Measurements from ENCODE around the gene TOMM6. TPM values are rescaled to one million over a fixed set of nuclear protein-coding genes. Genes with fewer than 3 reads are reported as not detected.
A peak's percentile ranks its signal among the peaks of the same experiment; 100 is the strongest.
"Not testable (repeated sequence)": the region's sequence is repeated elsewhere in the genome, so short reads cannot be mapped to it uniquely, and the experiment has no call there.

The TOMM6 gene
- total RNA-seq, 1 donor = 131 TPM

DNA sequence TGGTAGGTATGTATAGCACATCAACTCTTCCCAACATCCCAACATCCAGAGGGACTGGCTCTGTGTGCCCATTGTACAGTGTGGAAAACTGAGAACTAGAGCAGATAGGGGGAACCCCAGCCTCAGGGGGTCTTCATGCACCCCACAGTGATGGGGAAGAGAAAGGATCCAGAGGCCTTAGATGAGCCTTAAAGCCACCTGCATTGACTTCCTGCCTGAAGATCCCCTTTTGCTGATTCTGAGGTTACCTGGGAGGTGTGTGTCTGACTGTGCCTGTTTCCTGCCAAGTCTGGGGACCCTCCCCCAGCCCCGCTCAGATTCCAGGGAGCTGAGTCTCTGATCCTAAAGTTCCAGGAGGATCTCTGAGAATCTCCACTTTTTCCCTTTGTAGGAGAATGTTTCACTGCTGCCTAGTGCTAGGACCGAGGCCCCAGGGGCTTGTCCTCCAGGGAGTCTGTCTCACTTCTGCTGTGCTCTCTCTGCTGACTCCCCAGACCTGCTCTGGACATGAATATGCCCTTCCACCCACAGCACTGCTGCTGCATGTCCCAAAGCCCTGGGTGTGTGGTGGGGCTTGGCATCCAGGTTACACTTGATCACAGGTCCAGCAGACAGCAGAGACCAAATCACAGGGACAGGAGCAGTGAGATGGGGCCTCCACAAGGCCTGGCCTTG lies 27.5 kb upstream of the TOMM6 start:
- TF ChIP-seq, protein P1, sequence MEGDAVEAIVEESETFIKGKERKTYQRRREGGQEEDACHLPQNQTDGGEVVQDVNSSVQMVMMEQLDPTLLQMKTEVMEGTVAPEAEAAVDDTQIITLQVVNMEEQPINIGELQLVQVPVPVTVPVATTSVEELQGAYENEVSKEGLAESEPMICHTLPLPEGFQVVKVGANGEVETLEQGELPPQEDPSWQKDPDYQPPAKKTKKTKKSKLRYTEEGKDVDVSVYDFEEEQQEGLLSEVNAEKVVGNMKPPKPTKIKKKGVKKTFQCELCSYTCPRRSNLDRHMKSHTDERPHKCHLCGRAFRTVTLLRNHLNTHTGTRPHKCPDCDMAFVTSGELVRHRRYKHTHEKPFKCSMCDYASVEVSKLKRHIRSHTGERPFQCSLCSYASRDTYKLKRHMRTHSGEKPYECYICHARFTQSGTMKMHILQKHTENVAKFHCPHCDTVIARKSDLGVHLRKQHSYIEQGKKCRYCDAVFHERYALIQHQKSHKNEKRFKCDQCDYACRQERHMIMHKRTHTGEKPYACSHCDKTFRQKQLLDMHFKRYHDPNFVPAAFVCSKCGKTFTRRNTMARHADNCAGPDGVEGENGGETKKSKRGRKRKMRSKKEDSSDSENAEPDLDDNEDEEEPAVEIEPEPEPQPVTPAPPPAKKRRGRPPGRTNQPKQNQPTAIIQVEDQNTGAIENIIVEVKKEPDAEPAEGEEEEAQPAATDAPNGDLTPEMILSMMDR (IDR thresholded peaks at IDR 0.05; ENCODE audit: insufficient read depth, low read length) = no peak
- H3K4me3 ChIP-seq (ENCODE audit: low read depth, low read length) = no peak overlapping the region
- DNase-seq (ENCODE audit: low read depth) = no peak

DNA sequence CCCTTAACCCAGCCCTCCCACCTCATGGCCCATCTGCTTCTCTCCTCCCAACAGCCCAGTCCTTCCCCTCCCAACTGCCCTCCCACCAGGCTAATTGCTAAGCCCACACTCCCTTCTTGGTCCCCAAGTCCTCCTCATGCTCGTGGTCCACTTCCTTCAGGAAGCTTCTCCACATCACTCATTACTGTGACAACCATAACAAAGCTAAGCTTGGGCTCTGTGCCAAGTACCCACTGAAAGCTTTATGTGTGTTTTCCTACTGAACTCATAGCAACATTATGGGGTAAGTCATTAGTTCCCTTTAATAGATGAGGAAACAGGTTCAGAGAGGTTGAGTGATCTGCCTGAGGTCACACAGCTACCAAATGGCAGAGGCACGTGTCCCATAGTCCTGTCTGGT lies 24.0 kb upstream of the TOMM6 start:
- no peak for DNase-seq (ENCODE audit: low read depth)
- TF ChIP-seq, protein P1 (IDR thresholded peaks at IDR 0.05; ENCODE audit: insufficient read depth, low read length) = no peak
- H3K4me3 ChIP-seq (ENCODE audit: low read depth, low read length) = no peak overlapping the region

DNA sequence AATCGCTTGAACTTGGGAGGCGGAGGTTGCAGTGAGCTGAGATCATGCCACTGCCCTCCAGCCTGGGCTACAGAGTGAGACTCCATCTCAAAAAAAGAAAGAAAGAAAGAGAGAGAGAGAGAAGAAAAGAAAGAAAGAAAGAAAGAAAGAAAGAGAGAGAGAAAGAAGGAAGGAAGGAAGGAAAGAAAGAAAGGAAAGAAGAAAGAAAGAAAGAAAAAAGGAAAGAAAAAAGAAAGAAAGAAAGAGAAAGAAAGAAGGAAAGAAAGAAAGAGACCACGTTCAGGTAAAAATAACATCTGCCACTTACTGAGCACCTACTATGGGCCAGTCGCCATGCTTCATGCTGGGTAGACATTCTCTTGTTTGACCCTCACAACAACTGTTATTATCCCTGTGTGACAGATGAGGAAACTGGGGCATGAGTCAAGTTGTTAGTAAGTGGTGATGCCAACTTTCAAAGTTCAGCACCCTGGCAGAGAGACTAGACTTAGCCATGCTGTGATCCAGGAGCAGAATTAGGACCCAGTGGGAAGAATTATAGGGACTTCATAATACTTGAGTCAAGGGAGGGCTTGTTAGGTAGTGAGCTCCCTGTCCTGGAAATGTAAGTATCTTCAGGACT lies 21.3 kb upstream of the TOMM6 start:
- H3K4me3 ChIP-seq (ENCODE audit: low read depth, low read length) = not testable (repeated sequence)
- DNase-seq (ENCODE audit: low read depth) = peak; percentile 12

DNA sequence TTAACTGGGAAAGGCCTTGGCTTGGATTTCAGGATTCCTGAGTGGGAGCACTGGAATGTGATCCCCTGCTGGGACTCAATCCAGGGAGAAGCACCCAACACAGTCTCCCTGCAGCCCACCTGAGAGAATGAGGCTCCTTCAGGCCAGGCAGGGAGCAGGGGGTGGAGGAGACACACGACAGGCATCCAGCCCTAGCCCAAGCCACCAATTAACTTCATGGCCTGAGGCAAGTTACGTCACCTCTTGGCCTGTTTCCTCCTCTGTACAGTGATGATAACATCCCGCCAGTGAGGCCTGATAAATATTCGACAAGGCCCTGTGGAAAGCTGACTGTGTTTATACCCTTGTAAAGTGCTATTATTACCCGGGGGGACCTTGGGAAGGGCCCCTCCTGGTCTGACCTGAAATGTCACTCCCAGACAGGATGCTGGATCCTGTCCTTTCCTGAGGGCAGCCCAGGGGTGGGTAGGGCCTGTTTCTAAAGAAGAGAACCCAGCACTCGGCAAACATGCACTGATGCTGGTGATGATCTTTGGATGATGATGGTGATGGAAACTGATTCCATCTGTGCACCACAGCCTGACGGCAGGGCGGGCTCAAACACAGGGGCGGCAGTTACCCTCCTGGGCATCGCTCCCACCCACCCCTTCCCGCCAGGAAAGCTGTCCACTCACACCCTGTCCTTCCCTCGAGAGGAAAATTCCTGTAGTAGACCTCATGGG lies 20.2 kb upstream of the TOMM6 start:
- TF ChIP-seq, protein P1 (IDR thresholded peaks at IDR 0.05; ENCODE audit: insufficient read depth, low read length) = no peak
- peak; percentile 89 for DNase-seq (ENCODE audit: low read depth)
- no peak overlapping the region for H3K4me3 ChIP-seq (ENCODE audit: low read depth, low read length)

DNA sequence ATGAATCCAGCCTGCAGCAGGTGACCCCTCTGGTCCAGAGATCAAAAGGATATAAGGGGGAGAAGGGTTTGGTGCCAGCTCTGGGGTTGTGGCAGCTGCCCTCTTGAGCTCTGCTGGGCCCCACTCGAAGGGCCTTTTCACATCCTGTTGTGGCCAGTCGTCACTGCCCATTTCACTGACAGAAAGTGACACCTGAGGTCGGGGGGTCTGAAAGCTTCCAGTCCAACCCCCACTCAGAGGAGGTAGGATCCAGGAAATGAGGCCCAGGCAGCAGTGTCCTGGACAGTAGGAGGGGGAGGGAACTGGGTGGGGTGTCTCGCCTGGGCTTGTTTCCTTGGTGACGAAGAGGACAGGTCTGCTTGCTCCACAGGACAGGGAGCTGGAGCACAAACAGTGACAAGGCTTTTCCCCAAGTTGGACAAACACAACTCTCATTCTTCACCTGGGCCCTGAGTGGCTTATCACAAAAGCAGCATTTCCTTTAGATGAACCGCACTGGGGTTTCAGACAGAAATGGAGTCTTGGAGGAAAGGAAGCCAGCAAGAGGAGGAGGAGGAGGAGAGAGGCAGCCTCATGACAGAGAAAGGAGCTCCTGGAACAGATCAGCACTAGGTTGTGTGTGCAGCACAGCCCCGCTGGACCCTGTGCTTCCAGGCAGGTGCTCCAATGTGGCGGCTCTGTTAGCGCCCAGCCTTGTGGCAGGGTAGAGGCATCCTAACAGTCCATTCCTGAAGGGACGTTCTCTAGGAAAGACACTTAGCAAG lies 18.8 kb upstream of the TOMM6 start:
- H3K4me3 ChIP-seq (ENCODE audit: low read depth, low read length) = no peak overlapping the region
- TF ChIP-seq, protein P1 (IDR thresholded peaks at IDR 0.05; ENCODE audit: insufficient read depth, low read length) = no peak

DNA sequence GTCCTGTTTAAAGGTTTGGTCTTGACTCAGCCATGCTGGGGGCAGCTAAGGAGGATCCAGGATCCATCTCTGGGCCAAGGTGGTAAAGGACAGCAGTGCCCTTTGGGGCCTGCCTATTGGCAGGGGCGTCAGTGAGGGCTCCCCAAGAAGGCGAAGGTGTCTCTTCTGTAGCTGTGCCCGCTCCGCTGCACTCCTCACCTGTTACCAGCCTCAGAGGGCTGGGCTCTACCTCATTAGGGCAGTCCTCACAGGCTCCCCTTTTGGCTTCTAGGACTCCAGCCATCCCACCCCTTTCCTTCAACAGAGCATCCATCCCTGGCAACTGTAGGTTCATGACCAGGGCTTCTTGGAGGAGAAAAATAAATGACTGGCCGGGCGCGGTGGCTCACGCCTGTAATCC lies 18.1 kb upstream of the TOMM6 start:
- H3K4me3 ChIP-seq (ENCODE audit: low read depth, low read length) = no peak overlapping the region
- TF ChIP-seq, protein P1 (IDR thresholded peaks at IDR 0.05; ENCODE audit: insufficient read depth, low read length) = no peak
- no peak for DNase-seq (ENCODE audit: low read depth)

More for the DNA sequence above, 18.8 kb upstream of the TOMM6 start:
- no peak for DNase-seq (ENCODE audit: low read depth)

Measured in fibroblast of the aortic adventitia (primary cell).